Sigmoid colon (tissue), 7 donors: ENCODE measurements around the gene PMVK. TPM values are rescaled to one million over a fixed set of nuclear protein-coding genes. Genes with fewer than 3 reads are reported as not detected.

Experiments used
- DNase-seq: peaks from one replicate; pipeline ENCODE4 v3.0.0-alpha.2; 2019
- H3K27ac ChIP-seq, 4 donors: fragments of 200-600 bp; sonication (generic); one replicate each; pipeline ENCODE4 v1.5.1; 2016 to 2019; ENCODE audit warnings: mild to moderate bottlenecking in 1 of 4
- H3K27me3 ChIP-seq, 3 donors: fragments of 200-600 bp; sonication (generic); one replicate each; pipeline ENCODE4 v1.5.1; 2019; ENCODE audit warnings: mild to moderate bottlenecking in 1 of 3
- H3K36me3 ChIP-seq, 4 donors: fragments of 200-600 bp; sonication (generic); one replicate each; pipeline ENCODE4 v1.5.1; 2016 to 2019
- H3K4me1 ChIP-seq, 4 donors: fragments of 200-600 bp; sonication (generic); one replicate each; pipeline ENCODE4 v1.5.1; 2017 to 2019
- H3K4me3 ChIP-seq, 4 donors: fragments of 200-600 bp; sonication (generic); one replicate each; pipeline ENCODE4 v1.5.1; 2017 to 2019; ENCODE audit warnings: mild to moderate bottlenecking in 2 of 4, moderate library complexity in 1 of 4
- H3K9me3 ChIP-seq, 4 donors: fragments of 200-600 bp in 3 of 4; sonication (generic) in 3 of 4; one replicate each; pipeline versions ENCODE4 v1.5.1 to v1.6.1; 2013 to 2019
- EP300 ChIP-seq, 4 donors: sonication (generic); formaldehyde crosslinking; IDR thresholded peaks; one replicate each; pipeline ENCODE4 v1.6.1; 2017; ENCODE audit warnings: antibody characterized with exemption in 4 of 4
- POLR2A ChIP-seq, 2 donors: fragments of 450-650 bp; IDR thresholded peaks; one replicate each; pipeline ENCODE4 v1.6.1; 2016; ENCODE audit warnings: antibody characterized with exemption in 2 of 2, mild to moderate bottlenecking in 2 of 2, moderate library complexity in 2 of 2
- POLR2AphosphoS5 ChIP-seq, 4 donors: sonication (generic); formaldehyde crosslinking; IDR thresholded peaks; one replicate each; pipeline ENCODE4 v1.6.1; 2017; ENCODE audit warnings: antibody characterized with exemption in 4 of 4
- whole genome bisulfite sequencing, 2 donors: extraction: QIAGEN DNeasy Blood & Tissue Kit; methylation state at CpG; one replicate each; pipeline ENCODE4 v1.1.7; 2013; 5-methylcytosine and 5-hydroxymethylcytosine counted together
- intact Hi-C: fragments of 100-400 bp; cut with DNase I; formaldehyde crosslinking; loops from one replicate; pipeline ENCODE4 v1.15.1; 2023
- polyA plus RNA-seq, 3 donors: library from polyadenylated mRNA; stranded (reverse); fragments of 200-250 nt; gene quantifications; one replicate each; pipeline ENCODE4 v1.2.3, GENCODE V29; 2013
- total RNA-seq, 4 donors: library from RNA; depleted of rRNA; stranded (reverse); fragments of >200 nt; gene quantifications; one replicate each; pipeline ENCODE4 v1.1.0, GENCODE V29; 2016
- TF ChIP-seq, protein P1 (sequence below), 4 experiments: fragments of 450-650 bp in 3 of 4; fragments of 200-600 bp in 1 of 4; IDR thresholded peaks; one replicate each; pipeline ENCODE4 v1.5.1; 2016 to 2019; ENCODE audit warnings: antibody characterized with exemption in 4 of 4, mild to moderate bottlenecking in 3 of 4, moderate library complexity in 2 of 4
- donor health status: healthy with polysubstance abuse.
- donor health status: Bipolar disorder and iron deficiency.
- donor health status: healthy.

The PMVK gene
- total and polyA plus RNA-seq, 7 donors: 11.1 to 54.1 (median 19.6) TPM

DNA sequence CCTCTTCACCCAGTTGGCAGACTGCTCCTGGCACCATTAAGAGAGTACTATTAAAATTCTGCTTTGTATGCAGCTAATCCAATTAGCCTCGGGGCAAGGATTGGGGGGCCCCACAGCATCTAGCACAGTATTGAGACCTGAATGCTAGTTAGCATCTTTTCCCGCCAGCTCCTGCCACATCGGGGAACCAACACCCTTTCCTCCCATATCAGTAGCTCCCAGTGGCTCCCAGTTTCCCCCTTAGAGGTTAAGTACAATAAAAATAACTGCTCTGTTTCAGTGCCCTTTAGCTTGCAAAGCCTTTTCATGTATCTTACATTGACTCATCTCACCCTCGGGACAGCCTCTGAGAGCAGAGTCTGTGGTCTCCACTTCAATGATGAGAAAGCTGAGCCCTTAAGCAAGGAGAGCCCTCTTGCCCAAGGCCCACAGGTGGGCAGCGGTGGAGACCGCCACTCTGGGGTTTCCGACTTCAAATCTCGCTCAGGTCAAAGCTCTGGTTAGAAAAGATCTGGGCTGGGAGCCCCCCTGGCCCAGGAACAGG, 4.2 kb upstream of the PMVK start:
- TF ChIP-seq, protein P1, sequence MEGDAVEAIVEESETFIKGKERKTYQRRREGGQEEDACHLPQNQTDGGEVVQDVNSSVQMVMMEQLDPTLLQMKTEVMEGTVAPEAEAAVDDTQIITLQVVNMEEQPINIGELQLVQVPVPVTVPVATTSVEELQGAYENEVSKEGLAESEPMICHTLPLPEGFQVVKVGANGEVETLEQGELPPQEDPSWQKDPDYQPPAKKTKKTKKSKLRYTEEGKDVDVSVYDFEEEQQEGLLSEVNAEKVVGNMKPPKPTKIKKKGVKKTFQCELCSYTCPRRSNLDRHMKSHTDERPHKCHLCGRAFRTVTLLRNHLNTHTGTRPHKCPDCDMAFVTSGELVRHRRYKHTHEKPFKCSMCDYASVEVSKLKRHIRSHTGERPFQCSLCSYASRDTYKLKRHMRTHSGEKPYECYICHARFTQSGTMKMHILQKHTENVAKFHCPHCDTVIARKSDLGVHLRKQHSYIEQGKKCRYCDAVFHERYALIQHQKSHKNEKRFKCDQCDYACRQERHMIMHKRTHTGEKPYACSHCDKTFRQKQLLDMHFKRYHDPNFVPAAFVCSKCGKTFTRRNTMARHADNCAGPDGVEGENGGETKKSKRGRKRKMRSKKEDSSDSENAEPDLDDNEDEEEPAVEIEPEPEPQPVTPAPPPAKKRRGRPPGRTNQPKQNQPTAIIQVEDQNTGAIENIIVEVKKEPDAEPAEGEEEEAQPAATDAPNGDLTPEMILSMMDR (IDR thresholded peaks at IDR 0.05): no peak
- Histone ChIP-seq H3K9me3 (no peaks in the 10 kb centered on the region), H3K36me3 (peaks cover 0 to 17% (median 6%) of the 10 kb centered on the region in 4 donors), H3K27me3 (no peaks in the 10 kb centered on the region), H3K4me3 (no peak overlapping the region), H3K27ac (peak overlapping the region in 2 of 4 donors; percentile 90 to 98), H3K4me1 (peaks cover 0 to 48% (median 27%) of the 10 kb centered on the region in 4 donors)
- no peak for DNase-seq
- 69 to 79% methylated on average over 8 of the region's 8 CpGs for WGBS, 2 donors
- intact Hi-C loops: no loop called here

DNA sequence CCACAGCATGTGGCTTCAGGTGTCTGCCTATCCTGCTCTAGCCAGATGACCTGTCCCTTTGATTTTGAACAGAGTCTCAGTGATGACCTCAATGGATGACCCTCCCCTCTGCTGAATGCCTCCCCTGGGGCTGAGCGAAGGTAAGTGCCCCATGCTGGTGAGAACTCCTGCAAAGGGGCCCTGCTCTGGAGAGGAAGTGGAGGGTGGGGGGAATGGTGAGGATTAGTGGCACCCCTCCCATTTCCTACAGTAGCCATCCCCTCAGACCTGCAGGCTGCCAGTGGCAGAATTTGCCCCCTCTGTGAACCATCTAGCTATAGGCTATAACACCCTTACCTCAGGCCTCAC, 3.7 kb upstream of the PMVK start:
- TF ChIP-seq, protein P1 (IDR thresholded peaks at IDR 0.05): no peak
- 77 to 98% methylated on average over 1 of the region's 1 CpG for WGBS, 2 donors
- H3K36me3 ChIP-seq: peaks cover 0 to 12% (median 3%) of the 10 kb centered on the region in 4 donors
- no peaks in the 10 kb centered on the region for H3K27me3 ChIP-seq
- H3K4me1 ChIP-seq: peaks cover 0 to 53% (median 33%) of the 10 kb centered on the region in 4 donors
- no peak for DNase-seq
- intact Hi-C loops: no loop called here
- H3K27ac ChIP-seq: peak overlapping the region in 3 of 4 donors; percentile 25 to 98 (median 90)
- no peaks in the 10 kb centered on the region for H3K9me3 ChIP-seq
- H3K4me3 ChIP-seq: no peak overlapping the region

DNA sequence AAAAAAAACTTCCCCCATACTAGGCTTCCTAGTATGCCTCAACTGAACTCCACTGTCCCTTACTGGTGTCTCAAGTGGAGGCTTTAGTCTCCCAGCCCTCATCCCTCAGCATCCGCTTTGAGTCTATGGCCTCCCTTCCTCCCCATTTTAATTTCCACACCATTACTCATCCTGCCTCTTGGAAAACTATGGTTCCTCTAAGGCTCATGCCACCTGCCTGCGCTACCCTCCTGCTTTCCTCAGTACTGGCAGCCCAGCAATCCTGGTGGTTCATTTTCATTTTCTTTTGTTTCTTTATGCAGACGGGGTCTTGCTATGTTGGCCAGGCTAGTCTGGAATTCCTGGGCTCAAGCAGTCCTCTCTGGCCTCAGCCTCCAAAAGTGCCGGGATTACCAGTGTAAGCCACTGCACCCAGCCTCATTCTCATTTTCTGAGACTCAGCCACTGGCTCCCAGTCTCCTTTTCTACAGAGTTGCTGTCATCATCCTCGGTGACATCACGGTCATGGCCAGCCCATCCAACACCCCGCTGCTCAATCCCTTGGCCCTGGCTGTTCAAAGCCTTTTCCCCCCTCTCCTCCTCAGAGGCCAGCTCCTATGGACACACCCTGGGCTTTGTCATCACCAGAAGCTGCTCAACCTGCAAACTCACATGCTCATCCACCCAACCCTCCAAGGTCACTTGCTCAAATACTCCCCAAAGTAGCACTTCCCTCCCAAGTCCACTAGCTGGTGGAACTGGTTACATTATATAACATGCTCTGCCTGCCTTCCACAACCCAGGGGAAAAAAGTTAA, 2.3 kb upstream of the PMVK start:
- DNase-seq: no peak

DNA sequence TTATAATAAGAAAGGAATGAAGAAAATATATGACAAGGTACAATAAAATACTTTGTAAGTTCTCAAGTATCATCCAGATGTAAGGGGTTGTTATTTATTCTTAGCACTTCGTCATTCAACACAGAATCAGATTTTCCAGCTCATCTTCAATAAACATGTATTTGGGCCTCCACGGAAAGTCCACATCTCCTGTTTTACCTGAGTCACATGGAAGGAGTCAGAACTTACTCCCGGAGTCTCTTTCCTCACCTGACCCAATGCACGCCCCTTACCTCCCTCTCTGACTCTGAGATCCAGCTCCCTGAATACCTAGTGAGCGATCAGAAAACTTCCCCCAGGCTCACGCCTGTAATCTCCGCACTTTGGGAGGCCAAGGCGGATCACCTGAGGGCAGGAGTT, 1.5 kb upstream of the PMVK start:
- peak overlapping the region; percentile 90 to 98 (median 96) for H3K27ac ChIP-seq
- no peaks in the 10 kb centered on the region for H3K9me3 ChIP-seq
- H3K36me3 ChIP-seq: no peaks in the 10 kb centered on the region
- peak overlapping the region in 3 of 4 donors; percentile 66 to 80 (median 74) for H3K4me3 ChIP-seq
- no peak for DNase-seq
- H3K27me3 ChIP-seq: no peaks in the 10 kb centered on the region
- no peak for TF ChIP-seq POLR2A (IDR thresholded peaks at IDR 0.05)
- intact Hi-C loops: loop anchor here (1.0 to 2.0 kb wide), 3 partner anchors 36 to 379 kb away; partner anchors contain the start of genes CKS1B and UBE2Q1
- peaks cover 0 to 49% (median 28%) of the 10 kb centered on the region in 4 donors for H3K4me1 ChIP-seq
- 80 to 87% methylated on average over 8 of the region's 8 CpGs for WGBS, 2 donors

More for the DNA sequence above, 2.3 kb upstream of the PMVK start:
- Histone ChIP-seq H3K4me1 (peaks cover 0 to 49% (median 30%) of the 10 kb centered on the region in 4 donors), H3K36me3 (no peaks in the 10 kb centered on the region), H3K9me3 (no peaks in the 10 kb centered on the region), H3K27me3 (no peaks in the 10 kb centered on the region), H3K4me3 (no peak overlapping the region), H3K27ac (peak overlapping the region; percentile 90 to 98 (median 96))
- WGBS, 2 donors: 95 to 96% methylated on average over 7 of the region's 7 CpGs
- intact Hi-C loops: no loop called here
- TF ChIP-seq POLR2AphosphoS5 (IDR thresholded peaks at IDR 0.05): no peak
- TF ChIP-seq POLR2A (IDR thresholded peaks at IDR 0.05): no peak
- TF ChIP-seq, protein P1 (IDR thresholded peaks at IDR 0.05): no peak
- no peak for TF ChIP-seq EP300 (IDR thresholded peaks at IDR 0.05)

DNA sequence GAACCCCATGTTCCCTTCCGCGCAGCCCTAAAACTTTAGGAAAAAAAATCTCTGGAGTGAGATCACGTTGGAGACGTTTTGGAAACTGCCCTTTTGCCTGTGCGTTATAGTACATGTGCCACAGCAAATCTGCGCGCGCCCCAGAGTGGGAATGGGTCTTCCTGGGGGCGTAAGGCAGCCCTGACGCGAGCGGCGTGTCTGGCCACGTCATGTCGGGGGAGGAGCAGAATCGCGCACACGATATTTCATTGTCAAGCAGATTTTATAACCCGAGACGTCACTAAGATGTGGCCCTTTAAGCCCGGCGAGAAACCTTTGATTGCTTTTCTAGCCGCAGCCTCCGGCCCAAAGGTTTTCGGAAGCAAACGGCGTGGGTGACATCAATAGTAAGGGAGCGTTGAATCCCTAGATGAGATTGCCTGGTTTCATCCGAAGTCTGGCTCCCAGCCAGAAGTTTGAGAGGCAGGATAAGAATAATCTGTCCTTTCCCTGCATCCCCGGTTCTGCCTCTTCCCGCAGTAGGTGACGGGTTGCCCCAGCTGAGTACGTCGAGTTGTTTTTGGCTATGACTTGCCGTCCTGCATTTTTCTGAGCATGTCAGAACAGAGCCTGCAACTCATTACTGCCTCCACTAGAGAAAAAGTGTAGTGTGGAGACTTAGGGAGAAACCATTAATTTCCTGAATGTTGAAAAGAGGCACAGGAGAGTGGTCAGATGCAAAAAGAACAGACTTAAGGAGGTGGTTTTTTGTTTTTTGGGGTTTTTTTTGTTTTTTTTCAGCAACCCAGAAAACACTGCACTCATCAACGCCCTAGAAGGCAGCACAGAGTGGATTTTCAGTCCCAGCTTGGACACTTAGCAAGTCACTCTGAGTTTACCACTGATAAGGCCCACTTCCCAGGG, 817 bp upstream of the PMVK start:
- peak overlapping the region; percentile 66 to 80 (median 70) for H3K4me3 ChIP-seq
- intact Hi-C loops: loop anchor here (1.0 to 2.0 kb wide), 3 partner anchors 37 to 379 kb away; partner anchors contain the start of genes CKS1B and UBE2Q1
- H3K4me1 ChIP-seq: peaks cover 0 to 45% (median 28%) of the 10 kb centered on the region in 4 donors
- DNase-seq: peak; percentile 97
- H3K9me3 ChIP-seq: no peaks in the 10 kb centered on the region
- no peaks in the 10 kb centered on the region for H3K27me3 ChIP-seq
- peak; percentile 3 to 73 (median 47) for TF ChIP-seq EP300 (IDR thresholded peaks at IDR 0.05)
- peak; percentile 37 to 74 for TF ChIP-seq POLR2A (IDR thresholded peaks at IDR 0.05)
- peak; percentile 86 to 90 (median 88) for TF ChIP-seq POLR2AphosphoS5 (IDR thresholded peaks at IDR 0.05)
- TF ChIP-seq, protein P1 (IDR thresholded peaks at IDR 0.05): peak in 2 of 4 experiments; percentile 14 to 17
- peak overlapping the region; percentile 90 to 98 (median 96) for H3K27ac ChIP-seq
- WGBS, 2 donors: 0 to 1% methylated on average over 36 of the region's 36 CpGs
- H3K36me3 ChIP-seq: no peaks in the 10 kb centered on the region
